ENCODE results near the gene SYNE1.

Gene SYNE1

GRCh38 chr6:152236370-152237097, 400.6 kb downstream of the SYNE1 start:
- H3K27ac ChIP-seq (ENCODE audit: low read depth, low read length), result no peak overlapping the region
- H3K36me3 ChIP-seq (ENCODE audit: low read length), result peaks cover 35% of the 10 kb centered on the region
- H3K4me3 ChIP-seq (ENCODE audit: insufficient read depth, low read length, poor library complexity, severe bottlenecking), result no peak overlapping the region
- TF ChIP-seq CTCF (IDR thresholded peaks at IDR 0.05; ENCODE audit: insufficient read depth, low read length, poor library complexity, severe bottlenecking) (no peak), EZH2phosphoT487 (conservative IDR thresholded peaks at IDR 0.05; ENCODE audit: low read length) (no peak)
- no peak overlapping the region for H3K4me2 ChIP-seq (ENCODE audit: low read depth, low read length, poor library complexity, severe bottlenecking)
- no peaks in the 10 kb centered on the region for H3K9me3 ChIP-seq (ENCODE audit: insufficient read depth, low read length)
- H3K9me2 ChIP-seq (replicated peaks; ENCODE audit: insufficient read depth, low read length), result no peaks in the 10 kb centered on the region
- H3K9ac ChIP-seq (ENCODE audit: low read length), result no peak overlapping the region
- H3F3A ChIP-seq (ENCODE audit: insufficient read depth), result peaks cover 4% of the 10 kb centered on the region; the same call in 1 of the 2 replicates
- H2AFZ ChIP-seq (ENCODE audit: low read depth, low read length, severe bottlenecking), result no peak overlapping the region
- no peaks in the 10 kb centered on the region for H3K27me3 ChIP-seq (ENCODE audit: low read length)
- H4K20me1 ChIP-seq (ENCODE audit: low read depth, low read length), result no peaks in the 10 kb centered on the region
- no peaks in the 10 kb centered on the region for H3K79me2 ChIP-seq (ENCODE audit: insufficient read depth, low read length)

GRCh38 chr6:152233547-152234320, 403.4 kb downstream of the SYNE1 start:
- no peaks in the 10 kb centered on the region for H3K79me2 ChIP-seq (ENCODE audit: insufficient read depth, low read length)
- H3K36me3 ChIP-seq (ENCODE audit: low read length), result peaks cover 63% of the 10 kb centered on the region
- no peak overlapping the region for H3K9ac ChIP-seq (ENCODE audit: low read length)
- no peak overlapping the region for H3K4me3 ChIP-seq (ENCODE audit: insufficient read depth, low read length, poor library complexity, severe bottlenecking)
- no peak overlapping the region for H3K27ac ChIP-seq (ENCODE audit: low read depth, low read length)
- no peaks in the 10 kb centered on the region for H4K20me1 ChIP-seq (ENCODE audit: low read depth, low read length)
- H3K9me2 ChIP-seq (replicated peaks; ENCODE audit: insufficient read depth, low read length), result no peaks in the 10 kb centered on the region
- H3F3A ChIP-seq (ENCODE audit: insufficient read depth), result peaks cover 4% of the 10 kb centered on the region; the same call in 1 of the 2 replicates
- H3K27me3 ChIP-seq (ENCODE audit: low read length), result no peaks in the 10 kb centered on the region
- no peak overlapping the region for H2AFZ ChIP-seq (ENCODE audit: low read depth, low read length, severe bottlenecking)
- no peak for TF ChIP-seq EZH2phosphoT487 (conservative IDR thresholded peaks at IDR 0.05; ENCODE audit: low read length)
- TF ChIP-seq CTCF (IDR thresholded peaks at IDR 0.05; ENCODE audit: insufficient read depth, low read length, poor library complexity, severe bottlenecking), result no peak
- H3K9me3 ChIP-seq (ENCODE audit: insufficient read depth, low read length), result no peaks in the 10 kb centered on the region
- H3K4me2 ChIP-seq (ENCODE audit: low read depth, low read length, poor library complexity, severe bottlenecking), result no peak overlapping the region

- Histone ChIP-seq H3K9ac (ENCODE audit: low read length) (no peak overlapping the region), H3K4me2 (ENCODE audit: low read depth, low read length, poor library complexity, severe bottlenecking) (no peak overlapping the region), H4K20me1 (ENCODE audit: low read depth, low read length) (no peaks in the 10 kb centered on the region), H3K9me2 (replicated peaks; ENCODE audit: insufficient read depth, low read length) (no peaks in the 10 kb centered on the region), H3F3A (ENCODE audit: insufficient read depth) (peaks cover 4% of the 10 kb centered on the region; the same call in 1 of the 2 replicates), H3K27me3 (ENCODE audit: low read length) (no peaks in the 10 kb centered on the region), H3K27ac (ENCODE audit: low read depth, low read length) (no peak overlapping the region), H3K36me3 (ENCODE audit: low read length) (peaks cover 64% of the 10 kb centered on the region), H2AFZ (ENCODE audit: low read depth, low read length, severe bottlenecking) (no peak overlapping the region), H3K9me3 (ENCODE audit: insufficient read depth, low read length) (no peaks in the 10 kb centered on the region), H3K79me2 (ENCODE audit: insufficient read depth, low read length) (no peaks in the 10 kb centered on the region), H3K4me3 (ENCODE audit: insufficient read depth, low read length, poor library complexity, severe bottlenecking) (no peak overlapping the region)
- no peak for TF ChIP-seq EZH2phosphoT487 (conservative IDR thresholded peaks at IDR 0.05; ENCODE audit: low read length)
- TF ChIP-seq CTCF (IDR thresholded peaks at IDR 0.05; ENCODE audit: insufficient read depth, low read length, poor library complexity, severe bottlenecking), result no peak
Observed at GRCh38 chr6:152232501-152233151, 404.5 kb downstream of the SYNE1 start.

Data from SU-DHL-6 (cell line).